HG02870 (cell line): Measurements from ENCODE around the gene SYT5.
"Not testable (repeated sequence)": the region's sequence is repeated elsewhere in the genome, so short reads cannot be mapped to it uniquely, and the experiment has no call there.

Experiments used
- ATAC-seq: cut with Tn5 transposase; IDR thresholded peaks from one replicate; pipeline ENCODE4 v1.9.1; 2021; ENCODE audit warnings: mild to moderate bottlenecking, moderate library complexity; ENCODE audit not compliant: unreplicated experiment

Gene SYT5

DNA sequence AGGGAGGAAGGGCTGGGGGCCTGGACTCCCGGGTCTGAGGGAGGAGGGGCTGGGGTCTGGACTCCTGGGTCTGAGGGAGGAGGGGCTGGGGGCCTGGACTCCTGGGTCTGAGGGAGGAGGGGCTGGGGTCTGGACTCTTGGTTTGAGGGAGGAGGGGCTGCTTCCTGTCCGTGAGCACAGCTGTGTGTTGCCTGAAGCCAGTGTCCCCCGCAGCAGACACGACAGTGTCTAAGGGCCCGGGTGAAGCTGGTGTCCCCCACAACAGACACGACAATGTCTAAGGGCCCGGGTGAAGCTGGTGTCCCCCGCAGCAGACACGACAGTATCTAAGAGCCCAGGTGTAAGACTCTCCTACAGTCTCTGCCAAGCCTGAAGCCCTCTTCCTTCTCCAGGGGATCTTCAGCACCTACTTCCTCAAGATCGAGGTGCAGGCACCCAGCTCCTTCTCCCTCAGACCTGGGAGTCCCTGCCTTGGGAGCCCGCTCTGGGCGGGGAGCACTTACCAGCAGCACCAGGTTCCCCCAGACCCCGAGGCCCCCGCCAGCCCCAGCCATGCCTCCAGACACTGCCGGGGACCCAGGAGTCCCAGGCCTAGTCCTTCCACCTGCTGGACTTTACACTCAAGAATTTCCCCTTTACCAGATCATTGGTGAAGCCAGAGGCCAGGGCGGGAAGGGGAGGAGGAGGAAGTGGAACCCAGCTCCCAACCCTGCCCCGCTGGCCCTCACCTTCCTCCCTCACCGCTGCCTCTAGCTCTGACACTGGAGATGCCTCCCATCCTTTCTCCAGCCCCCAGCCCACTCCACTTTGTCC lies 29.0 kb upstream of the SYT5 start, which contains the start of gene PTPRH:
Gene PTPRH (minus strand): TSS at position 622 of the 813 bp plus-strand sequence. CDS start 68 bp downstream, at position 554.
- ATAC-seq, result no peak

DNA sequence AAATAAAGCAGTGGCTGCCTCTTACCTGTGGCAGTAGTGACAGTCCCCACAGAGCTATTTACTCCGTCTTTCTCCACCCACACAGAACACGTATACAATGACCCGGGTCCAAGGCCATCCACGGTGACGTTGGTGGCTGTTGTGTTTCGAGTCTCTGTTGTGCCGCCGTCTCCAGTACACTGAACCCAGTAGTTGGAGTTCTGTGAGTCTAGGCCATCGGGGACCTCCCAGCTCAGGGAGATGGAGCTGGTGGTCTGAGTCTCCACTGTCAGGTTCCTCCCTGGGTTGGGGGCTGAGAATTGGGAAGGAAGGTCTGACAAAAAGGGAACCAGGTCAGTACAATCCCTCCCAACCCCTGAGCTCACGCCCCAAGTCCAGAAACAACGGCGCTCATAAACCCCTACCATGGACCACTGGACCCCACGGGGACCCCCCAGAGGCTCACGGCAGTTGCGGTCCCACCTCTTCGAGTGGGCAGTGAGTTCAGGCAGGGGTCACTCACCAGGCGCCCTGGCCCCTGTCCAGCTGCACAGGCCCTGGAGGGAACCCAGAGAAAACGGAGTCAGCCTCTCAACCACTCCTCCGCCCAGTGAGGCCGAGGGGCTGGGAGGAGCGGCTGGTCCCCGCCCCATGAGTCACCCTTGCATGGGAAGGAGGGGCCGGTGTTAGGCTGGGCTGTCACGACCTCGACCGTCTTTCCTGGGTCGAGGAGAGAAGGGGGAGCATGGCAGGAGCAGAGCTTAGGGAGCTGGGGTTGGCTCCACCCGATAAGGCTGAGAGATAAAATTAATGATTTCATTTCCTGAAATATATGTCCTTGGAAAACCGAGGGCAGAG lies 26.8 kb upstream of the SYT5 start:
- ATAC-seq, result no peak

DNA sequence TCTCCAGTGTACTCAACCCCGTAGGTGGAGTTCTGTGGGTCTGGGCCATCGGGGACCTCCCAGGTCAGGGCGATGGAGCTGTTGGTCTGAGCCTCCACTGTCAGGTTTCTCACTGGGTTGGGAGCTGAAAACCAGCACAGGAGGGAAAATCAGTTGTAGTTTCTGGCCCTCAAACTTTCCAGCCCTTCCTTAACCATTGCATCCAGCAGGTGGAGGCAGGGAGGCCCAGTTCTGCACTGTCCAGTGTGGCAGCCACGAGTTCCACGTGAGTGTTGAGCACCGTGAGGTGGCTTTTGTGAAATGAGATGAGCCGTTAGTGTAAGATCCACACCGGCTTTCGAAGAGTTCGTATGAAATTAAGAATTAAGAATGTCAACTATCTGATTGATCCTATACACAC lies 22.1 kb upstream of the SYT5 start:
- not testable (repeated sequence) for ATAC-seq

DNA sequence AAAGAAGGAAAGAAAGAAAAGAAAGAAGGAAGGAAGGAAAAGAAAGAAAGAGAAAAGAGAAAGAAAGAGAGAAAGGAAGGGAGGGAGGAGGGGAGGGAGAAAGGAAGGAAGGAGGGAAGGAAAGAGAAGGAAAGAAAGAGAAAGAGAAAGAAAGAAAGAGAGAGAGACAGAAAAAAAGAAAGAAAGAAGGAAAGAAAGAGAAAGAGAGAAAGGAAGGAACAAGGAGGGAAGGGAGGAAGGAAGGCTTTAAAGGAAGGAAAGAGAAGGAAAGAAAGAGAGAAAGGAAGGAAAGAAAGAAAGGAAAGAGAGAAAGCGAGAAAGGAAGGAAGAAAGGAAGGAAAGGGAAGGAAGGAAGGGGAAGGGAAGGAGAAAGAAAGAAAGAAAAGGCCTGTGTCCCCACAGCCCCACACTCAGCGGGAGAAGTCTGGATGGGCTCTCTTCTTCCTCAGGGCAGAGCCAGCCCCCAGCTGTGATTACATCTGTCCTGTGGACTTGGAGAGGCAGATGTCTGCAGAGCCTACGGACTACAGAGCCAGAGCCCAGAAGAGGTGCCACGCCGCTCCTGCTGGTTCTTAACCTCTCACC lies 19.6 kb upstream of the SYT5 start:
- ATAC-seq, result no peak

- ATAC-seq, result no peak
These were observed 18.6 kb upstream of the SYT5 start for GRCh38 chr19:55198651-55199050.

DNA sequence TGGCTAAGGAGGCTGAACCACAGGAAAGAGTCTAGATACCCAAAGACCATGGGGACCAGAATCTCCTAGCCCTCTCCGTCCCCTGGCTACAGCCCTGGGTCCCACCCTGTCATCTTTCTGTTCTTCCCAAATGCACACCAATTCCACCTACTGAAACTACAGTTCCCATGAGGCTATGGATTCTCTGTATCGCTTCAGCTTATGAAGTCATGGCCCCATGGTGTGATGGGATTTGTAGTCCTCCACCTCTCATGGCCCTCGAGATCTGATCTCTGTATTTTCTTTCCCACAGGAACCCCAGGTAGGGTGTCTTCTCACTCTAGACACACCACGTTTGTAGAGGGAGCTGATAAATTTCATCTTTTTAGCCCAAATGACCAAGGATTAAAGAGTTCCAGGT lies 17.4 kb upstream of the SYT5 start:
- ATAC-seq, result no peak

DNA sequence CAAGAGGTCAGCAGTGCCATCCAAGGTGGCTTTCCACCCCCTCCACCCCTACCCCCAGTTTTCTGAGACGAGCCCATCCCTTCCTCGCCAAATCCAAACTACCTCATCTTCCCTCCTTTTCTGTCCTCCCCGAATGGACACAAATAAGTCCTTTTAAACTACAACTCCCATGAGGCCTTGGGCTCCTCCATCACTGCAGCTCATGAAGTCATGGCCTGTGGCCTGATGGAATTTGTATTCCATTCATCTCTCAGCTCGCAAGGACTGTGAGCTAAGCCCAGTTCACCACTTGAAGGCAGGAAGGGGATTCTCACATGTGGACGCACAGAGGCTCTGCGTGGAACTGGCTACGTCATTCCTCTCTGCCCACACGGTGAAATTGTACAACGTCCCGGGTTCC lies 16.7 kb upstream of the SYT5 start:
- no peak for ATAC-seq

GRCh38 chr19:55193481-55193880 lies 13.4 kb upstream of the SYT5 start:
- ATAC-seq, result no peak

DNA sequence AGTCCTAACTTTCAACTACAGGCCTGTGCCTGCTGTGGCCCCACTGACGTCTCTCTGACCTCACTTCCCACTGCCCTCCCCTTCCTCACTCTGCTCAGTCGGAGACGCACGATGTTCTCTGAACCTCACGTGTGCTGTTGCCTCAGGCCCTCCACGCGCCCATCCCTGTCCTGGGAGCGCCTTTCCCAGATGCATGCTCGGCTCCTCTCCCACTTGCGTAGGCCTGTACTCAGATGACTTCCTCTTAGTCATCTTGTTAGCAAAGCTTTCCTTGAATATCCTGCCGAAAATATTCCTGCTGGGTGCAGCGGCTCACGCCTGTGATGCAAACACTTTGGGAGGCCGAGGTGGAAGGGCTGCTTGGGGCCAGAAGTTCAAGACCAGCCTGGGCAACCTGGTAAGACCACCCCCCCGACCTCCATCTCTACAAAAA lies 9.3 kb upstream of the SYT5 start:
- no peak for ATAC-seq

DNA sequence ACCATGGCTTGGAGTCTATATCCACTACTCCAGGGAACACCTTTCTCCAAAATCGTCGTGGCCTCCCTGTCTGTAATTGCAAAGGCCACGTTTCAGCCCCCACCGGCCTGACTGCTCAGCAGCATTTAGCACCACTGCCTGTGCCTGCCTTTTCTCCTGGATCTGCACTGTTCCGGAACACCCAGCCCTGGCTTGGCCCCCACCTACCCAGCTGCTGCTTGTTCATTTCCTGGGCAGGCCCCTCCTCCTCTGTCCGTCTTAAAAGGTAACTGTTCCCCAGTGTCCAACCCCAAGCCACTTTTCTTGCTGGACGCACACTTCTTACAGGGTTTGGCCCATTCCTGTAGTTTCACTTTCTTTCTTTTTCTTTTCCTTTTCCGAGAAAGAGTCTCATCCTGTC lies 8.5 kb upstream of the SYT5 start:
- ATAC-seq, result no peak

- no peak for ATAC-seq
These were observed 6.0 kb upstream of the SYT5 start for GRCh38 chr19:55186080-55186479.

DNA sequence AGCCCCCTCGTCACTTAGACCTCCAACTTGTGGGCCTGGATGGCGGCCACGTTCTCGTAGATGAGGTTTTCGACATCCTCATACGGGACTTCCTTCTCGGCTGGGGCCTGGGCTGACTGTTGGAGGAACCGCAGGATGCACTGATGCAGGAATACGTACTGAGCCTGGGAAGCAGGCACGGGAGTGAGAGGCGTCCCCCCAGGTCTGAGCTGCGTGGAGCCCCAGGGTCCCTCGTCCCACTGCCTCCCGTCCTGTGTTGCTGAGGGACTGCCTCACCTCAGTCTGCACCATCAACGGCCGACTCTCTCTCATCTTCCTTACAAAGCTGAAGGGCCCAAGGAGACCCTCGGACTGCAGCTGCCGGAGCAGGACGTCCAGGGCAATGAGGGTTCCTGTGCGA lies 1.7 kb upstream of the SYT5 start:
- no peak for ATAC-seq

- ATAC-seq, result peak; percentile 61
These were observed 1.1 kb downstream of the SYT5 start for GRCh38 chr19:55178781-55179599.

GRCh38 chr19:55176076-55176475 lies 4.0 kb downstream of the SYT5 start:
- ATAC-seq, result no peak

- ATAC-seq, result no peak
These were observed 4.8 kb downstream of the SYT5 start for GRCh38 chr19:55175117-55175867.

- no peak for ATAC-seq
These were observed 5.5 kb downstream of the SYT5 start for GRCh38 chr19:55174425-55175116.

DNA sequence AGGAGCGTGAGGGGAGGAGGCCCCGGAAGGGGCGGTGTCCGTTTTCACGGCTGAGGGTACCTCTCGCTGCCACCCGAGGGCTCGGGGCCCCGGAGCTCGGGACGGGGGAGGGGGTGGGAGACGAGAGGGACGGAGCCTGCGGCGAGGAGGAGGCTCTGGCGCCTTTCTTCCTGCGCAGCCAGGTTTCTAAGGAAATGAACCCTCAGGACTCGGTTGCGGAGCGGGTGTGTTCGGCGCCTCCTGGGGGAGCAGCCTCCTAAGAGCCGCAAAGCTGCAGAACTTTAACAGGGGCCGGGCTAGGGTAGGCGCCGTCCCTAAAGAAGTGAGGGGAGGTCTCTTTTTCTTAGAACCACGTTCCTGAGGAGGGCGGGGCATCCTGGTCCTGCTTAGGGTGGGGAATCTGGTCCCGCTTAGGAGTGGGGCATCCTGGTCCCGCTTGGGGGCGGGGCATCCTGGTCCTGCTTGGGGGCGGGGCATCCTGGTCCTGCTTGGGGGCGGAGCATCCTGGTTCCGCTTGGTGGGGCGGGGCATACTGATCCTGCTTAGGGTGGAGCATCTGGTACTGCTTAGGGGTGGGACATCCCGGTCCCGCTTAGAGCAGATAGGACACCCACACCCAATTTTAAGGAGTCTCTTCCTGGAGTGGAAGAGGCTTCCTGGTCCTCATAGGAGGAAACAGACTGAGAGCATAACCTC lies 6.2 kb downstream of the SYT5 start:
- ATAC-seq, result no peak

- ATAC-seq, result no peak
These were observed 6.8 kb downstream of the SYT5 start for GRCh38 chr19:55173186-55173713.

DNA sequence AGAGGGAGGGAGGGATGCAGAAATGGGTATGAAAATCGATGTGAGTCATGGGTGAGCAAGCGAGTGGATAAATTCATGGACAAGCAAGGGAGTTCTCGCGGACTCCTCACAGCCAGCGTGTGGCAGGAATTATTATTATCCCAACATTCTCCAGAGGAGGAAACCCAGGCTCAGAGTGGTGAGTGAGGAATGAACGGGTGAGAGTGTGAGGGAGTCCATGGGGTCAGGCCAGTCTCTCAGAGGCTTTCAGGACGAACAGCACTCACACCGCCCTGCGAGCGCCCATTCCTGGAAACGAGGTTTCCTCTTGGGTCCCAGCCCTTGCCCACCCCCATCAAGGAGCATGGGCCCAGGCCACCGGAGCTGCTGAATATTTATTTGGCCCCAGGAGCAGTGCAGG lies 7.3 kb downstream of the SYT5 start:
- no peak for ATAC-seq
